K562 (cell line): ENCODE measurements around the gene NUBP2. TPM values are rescaled to one million over a fixed set of nuclear protein-coding genes. Genes with fewer than 3 reads are reported as not detected.

ENCODE experiments used
- BCOR ChIP-seq: fragments of 450-650 bp; IDR thresholded peaks from 2 replicates; pipeline ENCODE4 v1.6.1; 2016
- BRD9 ChIP-seq: fragments of 450-650 bp; IDR thresholded peaks from 2 replicates; pipeline ENCODE4 v1.6.1; 2018; ENCODE audit warnings: low read depth; ENCODE audit not compliant: partially characterized antibody
- ELF4 ChIP-seq: fragments of 450-650 bp; formaldehyde crosslinking; IDR thresholded peaks from 2 replicates; pipeline ENCODE4 v1.4.0; 2022; ENCODE audit warnings: missing genetic modification characterization
- EP400 ChIP-seq: fragments of 450-650 bp; IDR thresholded peaks from 2 replicates; pipeline ENCODE4 v1.6.1; 2017; ENCODE audit warnings: antibody characterized with exemption, mild to moderate bottlenecking, moderate library complexity
- GTF2E2 ChIP-seq: fragments of 200-800 bp; sonication (Bioruptor generic); IDR thresholded peaks from 2 replicates; pipeline ENCODE4 v1.6.1; 2016; ENCODE audit warnings: missing genetic modification characterization, missing compliant biosample characterization
- HEY1 ChIP-seq: fragments of 250-450 bp; sonication (Bioruptor Pico); IDR thresholded peaks from 2 replicates; pipeline ENCODE4 v1.5.0; 2020; ENCODE audit warnings: mild to moderate bottlenecking, moderate library complexity, borderline replicate concordance
- KAT7 ChIP-seq: sonication (generic); formaldehyde crosslinking; IDR thresholded peaks from 2 replicates; pipeline ENCODE4 v1.8.0; 2022; ENCODE audit warnings: missing genetic modification reagents, mild to moderate bottlenecking, borderline replicate concordance
- KHSRP ChIP-seq: fragments of 450-650 bp; IDR thresholded peaks from 2 replicates; pipeline ENCODE4 v1.6.1; 2017
- MTA1 ChIP-seq: fragments of 450-650 bp; IDR thresholded peaks from 2 replicates; pipeline ENCODE4 v1.6.1; 2017; ENCODE audit warnings: borderline replicate concordance
- SMARCB1 ChIP-seq: IDR thresholded peaks from 2 replicates; pipeline ENCODE4 v1.6.1; 2011; ENCODE audit warnings: improper control_type of control experiment, low read depth; ENCODE audit not compliant: insufficient read length
- SP2 ChIP-seq: IDR thresholded peaks from 2 replicates; pipeline ENCODE4 v1.6.1; 2011; ENCODE audit warnings: mild to moderate bottlenecking, low read depth, low read length, moderate library complexity; ENCODE audit not compliant: poor library complexity, severe bottlenecking; ENCODE audit errors: extremely low read depth
- TCF7L2 ChIP-seq: fragments of 150-350 bp; IDR thresholded peaks from 2 replicates; pipeline ENCODE4 v1.6.1; 2016; ENCODE audit warnings: low read depth, mild to moderate bottlenecking, low read length, moderate library complexity
- TEAD4 ChIP-seq, 2 experiments: sonication (generic) in 1 of 2; formaldehyde crosslinking in 1 of 2; IDR thresholded peaks; 2 replicates each; pipeline versions ENCODE4 v1.6.1 to v1.8.0; 2012 to 2022; ENCODE audit warnings: borderline replicate concordance in 1 of 2, inconsistent platforms in 1 of 2, low read length in 1 of 2, mild to moderate bottlenecking in 1 of 2, missing genetic modification reagents in 1 of 2
- ZNF175 ChIP-seq: fragments of 200-800 bp; sonication (Bioruptor generic); IDR thresholded peaks from 2 replicates; pipeline ENCODE4 v1.6.1; 2016; ENCODE audit warnings: low read depth, mild to moderate bottlenecking, missing genetic modification characterization, missing compliant biosample characterization
- ZNF23 ChIP-seq: fragments of 250-450 bp; sonication (Bioruptor Pico); IDR thresholded peaks from 2 replicates; pipeline ENCODE4 v1.4.0; 2020; ENCODE audit warnings: mild to moderate bottlenecking
- ZNF785 ChIP-seq: fragments of 250-450 bp; sonication (Bioruptor Pico); IDR thresholded peaks from 2 replicates; pipeline ENCODE4 v1.4.0; 2020; ENCODE audit warnings: mild to moderate bottlenecking
- polyA plus RNA-seq, 8 experiments: library from polyadenylated mRNA; depleted of rRNA in 4 of 8; stranded (reverse) in 5 of 8; unstranded in 3 of 8; fragments of >200 nt; fragmentation: Nextera tagmentation in 2 of 8; fragmentation: Illumina TruSeq in 1 of 8; extraction: Ambion mirVana in 2 of 8; extraction: Trizol in 1 of 8; gene quantifications; 2 replicates each; pipeline versions ENCODE4 v1.2.1 to v1.2.3, GENCODE V29; 2011 to 2014; ENCODE audit warnings: inconsistent platforms in 1 of 8, missing spikeins in 1 of 8
- total RNA-seq, 7 experiments: library from RNA; depleted of rRNA in 6 of 7; stranded (reverse); fragments of >200 nt in 6 of 7; fragmentation: Illumina TruSeq in 2 of 7; extraction: Trizol in 2 of 7; gene quantifications; 2 replicates each; pipeline versions ENCODE4 v1.2.1 to v1.2.3, GENCODE V29; 2011 to 2021; ENCODE audit warnings: low replicate concordance in 1 of 7
- TF ChIP-seq, protein P1 (sequence below): fragments of 250-450 bp; sonication (Bioruptor Pico); IDR thresholded peaks from 2 replicates; pipeline ENCODE4 v1.9.0; 2021; ENCODE audit warnings: mild to moderate bottlenecking
- TF ChIP-seq, protein P2 (sequence below): sonication (generic); formaldehyde crosslinking; IDR thresholded peaks from 2 replicates; pipeline ENCODE4 v1.8.1; 2023; ENCODE audit warnings: missing genetic modification reagents, mild to moderate bottlenecking, borderline replicate concordance
- TF ChIP-seq, protein P3 (sequence below): fragments of 250-450 bp; sonication (Bioruptor Pico); IDR thresholded peaks from 2 replicates; pipeline ENCODE4 v1.5.0; 2020; ENCODE audit warnings: mild to moderate bottlenecking
- TF ChIP-seq, protein P4 (sequence below): IDR thresholded peaks from 2 replicates; pipeline ENCODE4 v1.6.1; 2016; ENCODE audit warnings: missing genetic modification characterization, missing compliant biosample characterization

Gene NUBP2
- total and polyA plus RNA-seq, 9 of the 15 experiments (the other 6 are each of a cell fraction or from before 2014, with no cell fraction given) = 1.8 to 115 (median 24.0) TPM

DNA sequence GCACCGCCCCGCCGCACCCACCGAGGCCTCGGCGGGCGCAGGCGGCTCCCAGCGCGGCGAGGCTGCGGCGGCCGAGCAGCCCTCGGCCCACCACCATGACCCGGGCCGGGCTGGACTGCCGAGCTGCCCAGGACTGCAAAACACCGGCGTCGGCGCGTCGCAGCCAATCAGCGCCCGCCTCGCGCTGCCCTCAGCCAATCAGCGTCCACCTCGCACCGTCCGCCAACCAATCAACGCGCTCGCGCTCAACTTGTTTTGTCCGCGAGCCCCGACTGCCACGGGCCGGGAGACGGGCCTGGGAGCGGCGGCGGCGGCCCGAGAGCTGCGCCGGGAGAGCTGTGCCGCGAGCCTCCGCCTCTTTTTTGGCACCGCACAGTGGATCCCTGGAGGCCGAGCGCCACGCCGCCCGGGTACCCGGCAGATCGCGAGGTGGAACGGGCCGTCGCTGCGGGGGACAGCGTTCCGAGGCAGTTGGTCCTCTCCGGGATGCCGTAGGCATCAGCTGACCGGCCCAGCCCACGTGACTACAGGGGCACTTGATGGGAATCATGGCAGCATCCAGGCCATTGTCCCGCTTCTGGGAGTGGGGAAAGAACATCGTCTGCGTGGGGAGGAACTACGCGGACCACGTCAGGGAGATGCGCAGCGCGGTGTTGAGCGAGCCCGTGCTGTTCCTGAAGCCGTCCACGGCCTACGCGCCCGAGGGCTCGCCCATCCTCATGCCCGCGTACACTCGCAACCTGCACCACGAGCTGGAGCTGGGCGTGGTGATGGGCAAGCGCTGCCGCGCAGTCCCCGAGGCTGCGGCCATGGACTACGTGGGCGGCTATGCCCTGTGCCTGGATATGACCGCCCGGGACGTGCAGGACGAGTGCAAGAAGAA lies 44.2 kb downstream of the NUBP2 start, which contains the start of the genes FAHD1 and HAGH (continued):
- TF ChIP-seq ZNF785 (no peak), EP400 (peak; percentile 95), KAT7 (CRISPR knock-in tag) (peak; percentile 86), HEY1 (CRISPR knock-in tag) (no peak), SP2 (peak; percentile 38), TCF7L2 (no peak), ELF4 (no peak), ZNF23 (CRISPR knock-in tag) (no peak), SMARCB1 (no peak), TEAD4 (IDR thresholded peaks at IDR 0.05; ENCODE audit: low read length) (no peak), TEAD4 (CRISPR knock-in tag; IDR thresholded peaks at IDR 0.05; ENCODE audit: borderline replicate concordance) (peak; percentile 64; the same call in 1 of the 2 replicates), GTF2E2 (tag) (no peak), ZNF175 (CRISPR knock-in tag) (no peak), BCOR (peak; percentile 81), MTA1 (no peak), KHSRP (no peak), BRD9 (no peak)
- TF ChIP-seq, protein P1, sequence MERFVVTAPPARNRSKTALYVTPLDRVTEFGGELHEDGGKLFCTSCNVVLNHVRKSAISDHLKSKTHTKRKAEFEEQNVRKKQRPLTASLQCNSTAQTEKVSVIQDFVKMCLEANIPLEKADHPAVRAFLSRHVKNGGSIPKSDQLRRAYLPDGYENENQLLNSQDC (CRISPR knock-in tag) = no peak
- TF ChIP-seq, protein P2, sequence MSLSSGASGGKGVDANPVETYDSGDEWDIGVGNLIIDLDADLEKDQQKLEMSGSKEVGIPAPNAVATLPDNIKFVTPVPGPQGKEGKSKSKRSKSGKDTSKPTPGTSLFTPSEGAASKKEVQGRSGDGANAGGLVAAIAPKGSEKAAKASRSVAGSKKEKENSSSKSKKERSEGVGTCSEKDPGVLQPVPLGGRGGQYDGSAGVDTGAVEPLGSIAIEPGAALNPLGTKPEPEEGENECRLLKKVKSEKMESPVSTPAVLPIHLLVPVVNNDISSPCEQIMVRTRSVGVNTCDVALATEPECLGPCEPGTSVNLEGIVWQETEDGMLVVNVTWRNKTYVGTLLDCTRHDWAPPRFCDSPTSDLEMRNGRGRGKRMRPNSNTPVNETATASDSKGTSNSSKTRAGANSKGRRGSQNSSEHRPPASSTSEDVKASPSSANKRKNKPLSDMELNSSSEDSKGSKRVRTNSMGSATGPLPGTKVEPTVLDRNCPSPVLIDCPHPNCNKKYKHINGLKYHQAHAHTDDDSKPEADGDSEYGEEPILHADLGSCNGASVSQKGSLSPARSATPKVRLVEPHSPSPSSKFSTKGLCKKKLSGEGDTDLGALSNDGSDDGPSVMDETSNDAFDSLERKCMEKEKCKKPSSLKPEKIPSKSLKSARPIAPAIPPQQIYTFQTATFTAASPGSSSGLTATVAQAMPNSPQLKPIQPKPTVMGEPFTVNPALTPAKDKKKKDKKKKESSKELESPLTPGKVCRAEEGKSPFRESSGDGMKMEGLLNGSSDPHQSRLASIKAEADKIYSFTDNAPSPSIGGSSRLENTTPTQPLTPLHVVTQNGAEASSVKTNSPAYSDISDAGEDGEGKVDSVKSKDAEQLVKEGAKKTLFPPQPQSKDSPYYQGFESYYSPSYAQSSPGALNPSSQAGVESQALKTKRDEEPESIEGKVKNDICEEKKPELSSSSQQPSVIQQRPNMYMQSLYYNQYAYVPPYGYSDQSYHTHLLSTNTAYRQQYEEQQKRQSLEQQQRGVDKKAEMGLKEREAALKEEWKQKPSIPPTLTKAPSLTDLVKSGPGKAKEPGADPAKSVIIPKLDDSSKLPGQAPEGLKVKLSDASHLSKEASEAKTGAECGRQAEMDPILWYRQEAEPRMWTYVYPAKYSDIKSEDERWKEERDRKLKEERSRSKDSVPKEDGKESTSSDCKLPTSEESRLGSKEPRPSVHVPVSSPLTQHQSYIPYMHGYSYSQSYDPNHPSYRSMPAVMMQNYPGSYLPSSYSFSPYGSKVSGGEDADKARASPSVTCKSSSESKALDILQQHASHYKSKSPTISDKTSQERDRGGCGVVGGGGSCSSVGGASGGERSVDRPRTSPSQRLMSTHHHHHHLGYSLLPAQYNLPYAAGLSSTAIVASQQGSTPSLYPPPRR (CRISPR knock-in tag) = peak; percentile 90; the same call in 1 of the 2 replicates
- TF ChIP-seq, protein P3, sequence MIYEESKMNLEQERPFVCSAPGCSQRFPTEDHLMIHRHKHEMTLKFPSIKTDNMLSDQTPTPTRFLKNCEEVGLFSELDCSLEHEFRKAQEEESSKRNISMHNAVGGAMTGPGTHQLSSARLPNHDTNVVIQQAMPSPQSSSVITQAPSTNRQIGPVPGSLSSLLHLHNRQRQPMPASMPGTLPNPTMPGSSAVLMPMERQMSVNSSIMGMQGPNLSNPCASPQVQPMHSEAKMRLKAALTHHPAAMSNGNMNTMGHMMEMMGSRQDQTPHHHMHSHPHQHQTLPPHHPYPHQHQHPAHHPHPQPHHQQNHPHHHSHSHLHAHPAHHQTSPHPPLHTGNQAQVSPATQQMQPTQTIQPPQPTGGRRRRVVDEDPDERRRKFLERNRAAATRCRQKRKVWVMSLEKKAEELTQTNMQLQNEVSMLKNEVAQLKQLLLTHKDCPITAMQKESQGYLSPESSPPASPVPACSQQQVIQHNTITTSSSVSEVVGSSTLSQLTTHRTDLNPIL (CRISPR knock-in tag) = no peak
- TF ChIP-seq, protein P4, sequence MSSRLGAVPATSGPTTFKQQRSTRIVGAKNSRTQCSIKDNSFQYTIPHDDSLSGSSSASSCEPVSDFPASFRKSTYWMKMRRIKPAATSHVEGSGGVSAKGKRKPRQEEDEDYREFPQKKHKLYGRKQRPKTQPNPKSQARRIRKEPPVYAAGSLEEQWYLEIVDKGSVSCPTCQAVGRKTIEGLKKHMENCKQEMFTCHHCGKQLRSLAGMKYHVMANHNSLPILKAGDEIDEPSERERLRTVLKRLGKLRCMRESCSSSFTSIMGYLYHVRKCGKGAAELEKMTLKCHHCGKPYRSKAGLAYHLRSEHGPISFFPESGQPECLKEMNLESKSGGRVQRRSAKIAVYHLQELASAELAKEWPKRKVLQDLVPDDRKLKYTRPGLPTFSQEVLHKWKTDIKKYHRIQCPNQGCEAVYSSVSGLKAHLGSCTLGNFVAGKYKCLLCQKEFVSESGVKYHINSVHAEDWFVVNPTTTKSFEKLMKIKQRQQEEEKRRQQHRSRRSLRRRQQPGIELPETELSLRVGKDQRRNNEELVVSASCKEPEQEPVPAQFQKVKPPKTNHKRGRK = no peak
